ENCODE data around the gene STX10. TPM values are rescaled to one million over a fixed set of nuclear protein-coding genes. Genes with fewer than 3 reads are reported as not detected.
A peak's percentile ranks its signal among the peaks of the same experiment; 100 is the strongest.

The STX10 gene
- total and polyA plus RNA-seq, 9 of the 15 experiments (the other 6 are each of a cell fraction or from before 2014, with no cell fraction given), result 0.51 to 66.3 (median 31.0) TPM

DNA sequence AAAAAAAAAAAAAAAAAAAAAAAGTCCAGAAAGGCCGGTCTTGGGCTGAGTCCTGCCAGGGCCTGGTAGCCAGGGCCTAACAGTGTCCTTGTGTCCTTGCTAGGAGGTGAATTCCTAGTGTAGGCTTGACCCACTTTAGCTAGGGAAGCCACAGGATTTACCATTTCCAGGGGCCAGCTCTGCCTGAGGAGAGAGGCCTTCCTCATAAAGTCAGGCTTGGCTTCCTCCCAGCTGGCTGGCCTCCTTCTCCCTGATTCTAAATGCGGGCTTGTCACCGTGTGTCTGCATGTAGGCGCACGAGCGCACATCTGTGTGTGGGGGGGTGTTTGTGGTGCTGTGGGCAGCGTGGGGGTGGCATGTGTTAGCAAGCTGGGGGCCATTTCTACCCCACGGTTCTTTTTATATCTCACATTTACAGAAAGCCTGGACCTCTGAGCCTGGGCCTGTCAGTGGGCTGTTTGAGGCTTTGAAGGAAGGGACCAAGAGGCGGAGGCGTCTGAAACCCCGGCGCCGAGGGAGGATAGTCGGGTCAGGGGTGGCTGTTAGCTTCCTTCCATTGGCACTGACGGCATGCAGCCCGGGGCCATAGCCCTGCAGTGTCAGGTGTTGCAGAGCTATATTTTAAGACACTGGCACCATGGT is 31.7 kb upstream of the STX10 start (continued):
- TF ChIP-seq MXI1 (IDR thresholded peaks at IDR 0.05; ENCODE audit: low read depth, low read length) (no peak), ETV1 (tag; conservative IDR thresholded peaks at IDR 0.05; ENCODE audit: low read depth) (no peak), ZFX (CRISPR knock-in tag; IDR thresholded peaks at IDR 0.05) (0 out of 2 replicates have a peak, but pooled peaks have one; percentile 29), CCNT2 (IDR thresholded peaks at IDR 0.05; ENCODE audit: borderline replicate concordance, extremely low read depth, insufficient read length, low read depth, low read length) (no peak), PHTF2 (CRISPR knock-in tag; IDR thresholded peaks at IDR 0.05) (no peak), SMARCE1 (IDR thresholded peaks at IDR 0.05) (no peak), NFIC (IDR thresholded peaks at IDR 0.05) (peak; percentile 47; the same call in 1 of the 2 replicates), GTF2E2 (tag; IDR thresholded peaks at IDR 0.05) (no peak), EGR1 (conservative IDR thresholded peaks at IDR 0.05) (peak; percentile 50), ARID2 (IDR thresholded peaks at IDR 0.05) (no peak), CREBBP (IDR thresholded peaks at IDR 0.05; ENCODE audit: low read depth, low read length) (no peak), NFYB (IDR thresholded peaks at IDR 0.05; ENCODE audit: extremely low read depth, insufficient read length) (no peak), KLF6 (CRISPR knock-in tag; IDR thresholded peaks at IDR 0.05; ENCODE audit: borderline replicate concordance) (no peak), NEUROD1 (IDR thresholded peaks at IDR 0.05; ENCODE audit: borderline replicate concordance, low read depth, low read length, partially characterized antibody) (no peak)
- TF ChIP-seq, protein P1, sequence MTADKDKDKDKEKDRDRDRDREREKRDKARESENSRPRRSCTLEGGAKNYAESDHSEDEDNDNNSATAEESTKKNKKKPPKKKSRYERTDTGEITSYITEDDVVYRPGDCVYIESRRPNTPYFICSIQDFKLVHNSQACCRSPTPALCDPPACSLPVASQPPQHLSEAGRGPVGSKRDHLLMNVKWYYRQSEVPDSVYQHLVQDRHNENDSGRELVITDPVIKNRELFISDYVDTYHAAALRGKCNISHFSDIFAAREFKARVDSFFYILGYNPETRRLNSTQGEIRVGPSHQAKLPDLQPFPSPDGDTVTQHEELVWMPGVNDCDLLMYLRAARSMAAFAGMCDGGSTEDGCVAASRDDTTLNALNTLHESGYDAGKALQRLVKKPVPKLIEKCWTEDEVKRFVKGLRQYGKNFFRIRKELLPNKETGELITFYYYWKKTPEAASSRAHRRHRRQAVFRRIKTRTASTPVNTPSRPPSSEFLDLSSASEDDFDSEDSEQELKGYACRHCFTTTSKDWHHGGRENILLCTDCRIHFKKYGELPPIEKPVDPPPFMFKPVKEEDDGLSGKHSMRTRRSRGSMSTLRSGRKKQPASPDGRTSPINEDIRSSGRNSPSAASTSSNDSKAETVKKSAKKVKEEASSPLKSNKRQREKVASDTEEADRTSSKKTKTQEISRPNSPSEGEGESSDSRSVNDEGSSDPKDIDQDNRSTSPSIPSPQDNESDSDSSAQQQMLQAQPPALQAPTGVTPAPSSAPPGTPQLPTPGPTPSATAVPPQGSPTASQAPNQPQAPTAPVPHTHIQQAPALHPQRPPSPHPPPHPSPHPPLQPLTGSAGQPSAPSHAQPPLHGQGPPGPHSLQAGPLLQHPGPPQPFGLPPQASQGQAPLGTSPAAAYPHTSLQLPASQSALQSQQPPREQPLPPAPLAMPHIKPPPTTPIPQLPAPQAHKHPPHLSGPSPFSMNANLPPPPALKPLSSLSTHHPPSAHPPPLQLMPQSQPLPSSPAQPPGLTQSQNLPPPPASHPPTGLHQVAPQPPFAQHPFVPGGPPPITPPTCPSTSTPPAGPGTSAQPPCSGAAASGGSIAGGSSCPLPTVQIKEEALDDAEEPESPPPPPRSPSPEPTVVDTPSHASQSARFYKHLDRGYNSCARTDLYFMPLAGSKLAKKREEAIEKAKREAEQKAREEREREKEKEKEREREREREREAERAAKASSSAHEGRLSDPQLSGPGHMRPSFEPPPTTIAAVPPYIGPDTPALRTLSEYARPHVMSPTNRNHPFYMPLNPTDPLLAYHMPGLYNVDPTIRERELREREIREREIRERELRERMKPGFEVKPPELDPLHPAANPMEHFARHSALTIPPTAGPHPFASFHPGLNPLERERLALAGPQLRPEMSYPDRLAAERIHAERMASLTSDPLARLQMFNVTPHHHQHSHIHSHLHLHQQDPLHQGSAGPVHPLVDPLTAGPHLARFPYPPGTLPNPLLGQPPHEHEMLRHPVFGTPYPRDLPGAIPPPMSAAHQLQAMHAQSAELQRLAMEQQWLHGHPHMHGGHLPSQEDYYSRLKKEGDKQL (CRISPR knock-in tag; IDR thresholded peaks at IDR 0.05; ENCODE audit: borderline replicate concordance), result no peak
- TF ChIP-seq, protein P2, sequence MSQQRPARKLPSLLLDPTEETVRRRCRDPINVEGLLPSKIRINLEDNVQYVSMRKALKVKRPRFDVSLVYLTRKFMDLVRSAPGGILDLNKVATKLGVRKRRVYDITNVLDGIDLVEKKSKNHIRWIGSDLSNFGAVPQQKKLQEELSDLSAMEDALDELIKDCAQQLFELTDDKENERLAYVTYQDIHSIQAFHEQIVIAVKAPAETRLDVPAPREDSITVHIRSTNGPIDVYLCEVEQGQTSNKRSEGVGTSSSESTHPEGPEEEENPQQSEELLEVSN (IDR thresholded peaks at IDR 0.05; ENCODE audit: borderline replicate concordance in 1 of 2, extremely low read depth in 1 of 2, insufficient read depth in 1 of 2, insufficient read length in 1 of 2, low read depth in 1 of 2, low read length in 1 of 2, poor library complexity in 1 of 2, severe bottlenecking in 1 of 2), result no peak
- TF ChIP-seq, protein P3, sequence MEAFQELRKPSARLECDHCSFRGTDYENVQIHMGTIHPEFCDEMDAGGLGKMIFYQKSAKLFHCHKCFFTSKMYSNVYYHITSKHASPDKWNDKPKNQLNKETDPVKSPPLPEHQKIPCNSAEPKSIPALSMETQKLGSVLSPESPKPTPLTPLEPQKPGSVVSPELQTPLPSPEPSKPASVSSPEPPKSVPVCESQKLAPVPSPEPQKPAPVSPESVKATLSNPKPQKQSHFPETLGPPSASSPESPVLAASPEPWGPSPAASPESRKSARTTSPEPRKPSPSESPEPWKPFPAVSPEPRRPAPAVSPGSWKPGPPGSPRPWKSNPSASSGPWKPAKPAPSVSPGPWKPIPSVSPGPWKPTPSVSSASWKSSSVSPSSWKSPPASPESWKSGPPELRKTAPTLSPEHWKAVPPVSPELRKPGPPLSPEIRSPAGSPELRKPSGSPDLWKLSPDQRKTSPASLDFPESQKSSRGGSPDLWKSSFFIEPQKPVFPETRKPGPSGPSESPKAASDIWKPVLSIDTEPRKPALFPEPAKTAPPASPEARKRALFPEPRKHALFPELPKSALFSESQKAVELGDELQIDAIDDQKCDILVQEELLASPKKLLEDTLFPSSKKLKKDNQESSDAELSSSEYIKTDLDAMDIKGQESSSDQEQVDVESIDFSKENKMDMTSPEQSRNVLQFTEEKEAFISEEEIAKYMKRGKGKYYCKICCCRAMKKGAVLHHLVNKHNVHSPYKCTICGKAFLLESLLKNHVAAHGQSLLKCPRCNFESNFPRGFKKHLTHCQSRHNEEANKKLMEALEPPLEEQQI (IDR thresholded peaks at IDR 0.05), result no peak

Data from K562 (cell line).